HG03575 (cell line): ENCODE measurements around the gene PLCL1.

Experiments used
- ATAC-seq: cut with Tn5 transposase; IDR thresholded peaks from one replicate; pipeline ENCODE4 v1.9.1; 2021; ENCODE audit not compliant: unreplicated experiment, insufficient number of reproducible peaks, low FRiP score; ENCODE audit errors: extremely low read depth

Gene PLCL1

DNA sequence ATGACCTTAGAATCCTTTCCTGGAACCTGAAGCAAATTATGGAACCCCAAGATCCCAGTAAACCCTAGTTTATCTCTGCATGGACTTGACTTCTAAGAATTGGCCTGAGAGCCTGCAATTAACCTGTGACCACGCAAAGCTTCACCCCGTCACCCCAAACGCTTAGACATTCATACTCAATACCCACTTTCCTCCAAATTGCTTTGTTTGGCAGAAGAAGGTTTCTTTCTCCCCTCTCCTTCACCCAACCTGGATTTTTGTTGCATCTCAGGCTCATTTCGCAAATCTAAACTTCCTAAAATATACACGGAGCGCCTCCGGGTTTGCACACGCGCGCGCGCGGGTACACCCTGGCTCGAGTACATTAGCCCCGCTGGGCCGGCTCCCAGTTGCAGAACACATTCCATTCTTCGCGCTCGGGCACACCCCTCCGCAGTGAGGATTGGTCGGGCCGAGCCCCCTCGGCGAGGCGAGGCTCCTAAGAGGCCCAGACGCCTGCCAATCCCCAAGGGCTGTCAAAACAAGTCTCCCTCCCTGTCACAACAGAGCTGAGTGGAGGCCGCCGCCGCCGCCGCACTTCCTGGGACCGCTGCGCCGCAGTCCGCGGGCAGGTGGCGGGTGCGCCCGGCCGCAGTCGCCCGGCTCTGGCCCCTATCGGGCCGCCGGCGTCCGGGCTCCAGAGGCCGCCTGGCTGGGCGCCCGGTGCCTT is at the start of gene PLCL1:
Gene PLCL1 (plus strand): TSS at position 545 of the 709 bp plus-strand sequence.
- peak; percentile 96 for ATAC-seq

DNA sequence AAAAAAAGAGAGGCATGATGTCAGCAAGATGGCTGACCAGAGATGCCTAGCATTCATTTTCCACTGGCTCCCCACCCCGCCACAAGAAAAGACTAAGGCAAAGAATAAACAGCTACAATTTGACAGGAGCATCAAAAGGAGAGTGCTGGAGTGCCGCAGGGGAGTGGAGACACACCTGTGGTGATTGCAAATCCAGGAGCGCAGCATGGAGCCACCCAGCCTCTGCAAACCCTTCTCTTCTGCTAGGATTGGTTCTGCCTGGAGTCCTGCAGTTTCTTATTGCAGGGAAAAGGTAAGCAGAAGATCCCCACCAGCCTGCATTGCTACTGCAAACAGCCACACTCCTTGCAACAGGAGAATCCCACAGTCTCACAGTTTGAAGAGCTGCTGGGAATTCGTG is 45.4 kb upstream of the PLCL1 start:
- ATAC-seq, result no peak

DNA sequence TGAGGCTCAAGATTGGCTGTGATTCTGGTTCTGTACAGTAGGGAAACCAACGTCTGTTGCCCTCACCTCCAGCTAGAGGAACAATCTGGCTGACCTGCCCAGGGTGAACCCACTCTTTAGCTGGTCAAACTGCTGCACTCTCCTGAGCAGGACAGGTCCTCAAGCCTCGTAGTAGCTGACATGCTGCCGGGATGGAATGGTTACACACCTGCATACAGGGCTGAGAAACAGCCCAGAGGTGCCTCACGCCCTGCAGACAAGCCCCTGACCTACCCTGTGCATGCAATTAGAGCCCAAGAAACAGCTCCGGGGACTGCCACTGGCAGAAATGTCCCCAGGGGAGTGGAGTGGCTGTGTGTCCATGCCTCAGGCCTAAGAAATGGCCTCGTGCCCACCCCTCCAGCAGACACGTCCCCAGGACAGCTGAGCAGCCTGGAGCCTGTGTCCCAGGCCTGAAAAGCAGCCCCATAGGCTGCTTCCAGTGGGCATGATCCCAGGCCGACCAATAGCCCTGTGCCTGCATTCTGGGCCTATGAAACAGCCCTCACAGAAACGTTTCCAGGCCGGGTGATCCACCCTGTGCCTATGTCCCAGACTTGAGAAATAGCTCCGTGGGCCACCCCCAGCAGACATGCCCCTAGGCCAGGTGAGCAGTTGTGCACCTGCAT is 44.6 kb upstream of the PLCL1 start:
- ATAC-seq, result no peak

DNA sequence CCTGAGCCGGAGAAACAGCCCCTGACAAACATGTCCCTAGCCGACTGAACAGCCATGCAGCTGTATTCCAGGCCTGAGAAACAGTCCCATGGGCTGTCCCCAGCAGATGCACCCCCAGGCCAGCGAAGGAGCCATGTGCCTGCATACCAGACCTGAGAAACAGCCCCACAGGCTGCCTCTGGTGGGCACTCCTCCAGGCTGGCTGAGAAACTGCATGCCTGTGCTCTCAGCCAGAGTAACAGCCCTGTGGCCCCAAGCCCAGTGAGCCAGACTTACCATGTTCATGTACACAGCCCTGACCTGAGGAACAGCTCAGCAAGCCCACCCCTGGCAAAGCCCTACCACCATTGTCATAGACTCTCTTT is 44.1 kb upstream of the PLCL1 start:
- ATAC-seq, result no peak

DNA sequence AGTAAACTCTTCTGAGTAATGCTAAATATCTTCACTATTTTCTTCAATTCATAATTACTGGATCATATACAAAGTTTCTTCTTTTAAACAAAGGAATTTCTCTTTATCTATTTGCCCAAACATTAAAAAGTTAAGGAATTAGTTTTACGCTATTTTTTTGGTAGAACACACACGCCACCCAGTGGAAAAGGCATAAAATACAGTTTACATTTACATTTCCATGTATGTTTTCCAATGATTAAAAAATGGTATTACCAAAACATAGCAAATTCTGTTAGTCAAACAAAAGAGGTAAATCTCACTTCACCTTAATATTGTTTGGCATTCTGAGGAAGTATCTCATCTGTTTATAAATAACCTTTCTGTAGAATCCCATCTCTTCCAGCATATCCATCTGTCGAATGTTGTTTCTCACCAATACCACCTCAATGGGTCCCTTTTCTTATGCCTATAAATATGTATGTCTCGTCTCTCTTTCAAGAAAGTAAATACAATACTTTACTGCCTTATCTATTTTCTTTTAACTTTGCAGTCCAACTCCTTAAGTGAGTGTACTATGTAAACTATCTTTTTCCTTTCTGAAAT is 26.5 kb upstream of the PLCL1 start:
- no peak for ATAC-seq

DNA sequence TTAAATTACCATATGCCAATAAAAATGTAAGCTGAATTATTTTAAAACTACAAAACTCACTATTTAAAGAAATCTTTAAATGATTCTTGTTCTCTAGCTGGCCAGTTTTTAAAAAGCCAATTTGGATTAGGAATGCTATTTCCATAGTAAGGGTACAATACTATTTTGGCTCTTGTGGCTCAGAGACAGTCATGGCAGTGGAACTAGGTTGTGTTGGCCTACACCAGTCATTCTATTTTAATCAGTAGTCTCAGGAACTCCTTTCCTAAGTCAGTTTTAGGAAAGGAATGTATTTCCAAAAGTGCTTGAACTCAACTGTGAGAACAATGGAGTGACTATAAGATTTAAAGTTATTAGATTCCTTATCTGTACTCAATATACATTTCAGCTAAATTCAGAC is 25.1 kb upstream of the PLCL1 start:
- no peak for ATAC-seq

DNA sequence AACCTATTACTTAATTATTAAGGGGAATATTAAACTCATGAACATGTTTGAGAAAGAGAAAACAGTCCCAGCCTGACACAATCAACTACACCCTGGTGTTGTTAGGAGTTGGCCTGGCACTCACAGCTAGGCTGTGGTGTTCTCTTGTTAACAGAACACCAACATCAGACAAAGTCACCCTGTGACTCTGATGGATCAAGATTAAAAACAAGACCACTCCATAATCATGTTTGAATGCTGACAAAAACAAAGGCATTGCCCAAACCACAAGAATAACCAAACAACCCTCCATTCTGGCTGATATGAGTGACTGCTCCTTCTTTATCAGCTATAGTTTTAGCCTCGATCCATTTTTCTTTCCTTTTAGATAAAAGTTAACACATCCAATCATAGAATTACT is 22.3 kb upstream of the PLCL1 start:
- ATAC-seq, result no peak

DNA sequence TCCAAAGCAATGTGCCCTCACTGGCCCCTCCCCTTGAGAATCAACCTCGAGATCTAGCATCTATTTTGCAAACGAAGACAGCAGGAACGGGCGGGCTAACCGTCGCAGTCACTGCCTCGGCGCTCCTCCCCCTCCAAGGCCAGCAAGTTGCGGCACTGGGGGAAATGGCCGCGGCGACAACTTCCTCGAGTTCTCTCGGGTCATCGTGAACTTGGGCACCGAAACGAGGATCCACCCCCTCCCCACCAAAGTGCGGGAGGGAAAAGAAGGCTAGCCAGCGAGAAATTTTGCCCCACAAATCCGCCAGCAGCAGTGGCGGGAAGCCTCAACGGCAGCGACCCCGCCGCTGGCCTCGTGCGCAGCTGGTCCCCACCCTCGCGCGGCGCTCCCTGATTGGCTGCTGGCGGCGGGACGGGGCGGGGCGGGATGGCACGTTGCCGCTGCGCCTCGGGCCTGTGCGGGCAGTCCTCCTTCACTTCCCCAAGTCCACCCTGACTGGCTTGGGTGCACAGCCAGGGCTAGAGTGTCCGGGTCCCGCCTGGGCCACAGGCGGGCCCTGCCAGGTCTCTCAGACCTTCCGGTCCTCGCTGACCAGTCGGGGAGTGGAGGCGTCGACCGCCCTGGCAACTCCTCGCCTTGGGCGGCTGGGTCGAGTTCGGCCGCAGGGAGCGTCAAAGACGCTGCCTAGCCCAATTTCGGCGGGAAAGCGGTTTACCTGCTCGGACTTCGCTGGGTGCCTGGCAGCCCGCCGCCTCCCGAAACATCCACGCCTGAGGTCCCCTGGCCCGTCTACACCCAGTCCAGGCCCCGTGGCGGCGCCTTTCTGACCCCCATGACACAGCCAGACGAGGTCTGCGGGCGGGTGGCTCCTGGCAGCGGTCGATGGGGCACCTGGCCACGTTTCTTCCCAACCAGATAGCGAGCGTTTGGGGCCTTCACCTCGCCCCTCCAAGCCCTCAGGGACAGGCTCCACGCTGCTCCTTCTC is 19.1 kb upstream of the PLCL1 start, which contains the start of gene BOLL:
Gene BOLL (minus strand): TSS at position 364 of the 986 bp plus-strand sequence. CDS start 3,469 bp downstream, outside the sequence.
- ATAC-seq, result no peak

DNA sequence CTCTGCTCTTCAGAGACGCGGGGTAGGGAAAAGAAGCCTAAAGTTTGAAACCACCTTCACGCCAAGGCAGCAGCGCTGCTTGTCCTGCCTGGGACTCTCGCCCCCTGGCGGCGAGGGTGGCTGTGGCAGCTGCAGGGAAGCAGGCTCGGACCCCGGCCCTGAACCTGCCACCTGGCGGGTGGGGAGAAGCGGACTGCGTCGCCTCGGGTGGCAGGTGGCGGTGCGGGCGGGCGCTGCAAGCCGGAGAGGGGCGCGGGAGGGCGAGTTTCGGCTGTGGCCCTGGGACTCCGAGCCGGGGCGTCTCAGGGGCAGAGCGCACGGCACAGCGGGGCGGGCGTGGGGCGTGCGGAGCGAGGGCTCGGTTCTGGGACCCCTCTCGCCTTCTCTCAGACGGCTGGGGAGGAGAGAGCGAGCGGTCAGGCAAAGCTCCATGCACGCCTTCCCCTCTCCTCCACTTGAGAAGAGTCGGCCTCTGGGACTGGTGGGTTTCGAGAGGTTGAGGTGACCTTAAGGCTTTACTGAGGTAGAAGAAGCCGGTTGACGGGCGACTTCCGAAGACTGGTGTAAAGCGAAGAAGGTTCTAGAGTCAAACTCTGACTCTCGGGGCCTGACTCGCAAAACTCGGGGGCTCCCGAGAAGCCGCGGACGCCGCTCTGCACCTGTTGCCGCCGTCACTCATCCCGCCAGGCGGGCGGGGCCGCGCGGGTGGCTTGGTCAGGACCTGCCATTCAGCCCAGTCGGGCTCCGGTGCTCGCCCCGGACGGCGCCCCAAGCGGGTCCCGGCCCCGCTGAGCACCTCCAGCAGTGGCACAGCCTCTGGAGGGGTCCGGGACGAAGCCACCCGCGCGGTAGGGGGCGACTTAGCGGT is 18.1 kb upstream of the PLCL1 start:
- ATAC-seq, result no peak

DNA sequence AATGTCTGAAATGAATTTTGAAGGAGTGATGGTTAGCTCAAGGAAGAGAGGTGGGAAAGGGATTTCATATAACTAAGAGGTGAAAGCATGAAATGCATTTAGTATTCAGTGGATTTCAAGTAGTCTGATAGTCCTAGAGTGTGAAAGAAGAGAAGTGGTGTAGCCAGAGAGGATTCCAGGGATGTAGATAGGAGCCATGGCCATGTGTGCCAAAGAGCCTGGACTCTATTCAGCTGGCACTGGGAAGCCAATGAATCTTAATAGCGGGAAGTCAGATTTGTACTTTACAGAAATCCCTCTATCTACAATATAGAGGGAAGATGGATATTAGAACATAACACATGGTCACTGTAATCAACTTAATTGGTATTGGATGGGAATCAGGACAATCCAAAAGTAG is 10.9 kb upstream of the PLCL1 start:
- ATAC-seq, result no peak

DNA sequence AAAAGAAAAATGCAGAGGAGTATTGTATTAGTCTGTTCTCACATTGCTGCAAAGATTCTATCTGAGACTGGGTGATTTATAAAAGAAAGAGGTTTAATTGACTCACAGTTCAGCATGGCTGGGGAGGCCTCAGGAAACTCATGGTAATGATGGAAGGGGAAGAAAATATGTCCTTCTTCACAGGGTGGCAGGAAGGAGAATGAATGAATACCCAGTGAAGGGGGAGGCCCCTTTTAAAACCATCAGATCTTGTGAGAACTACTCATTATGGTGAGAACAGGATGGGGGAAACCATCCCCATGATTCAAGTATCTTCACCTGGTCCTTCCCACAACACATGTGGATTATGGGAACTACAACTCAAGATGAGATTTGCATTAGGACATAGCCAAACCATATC is 9.1 kb upstream of the PLCL1 start:
- ATAC-seq, result no peak

DNA sequence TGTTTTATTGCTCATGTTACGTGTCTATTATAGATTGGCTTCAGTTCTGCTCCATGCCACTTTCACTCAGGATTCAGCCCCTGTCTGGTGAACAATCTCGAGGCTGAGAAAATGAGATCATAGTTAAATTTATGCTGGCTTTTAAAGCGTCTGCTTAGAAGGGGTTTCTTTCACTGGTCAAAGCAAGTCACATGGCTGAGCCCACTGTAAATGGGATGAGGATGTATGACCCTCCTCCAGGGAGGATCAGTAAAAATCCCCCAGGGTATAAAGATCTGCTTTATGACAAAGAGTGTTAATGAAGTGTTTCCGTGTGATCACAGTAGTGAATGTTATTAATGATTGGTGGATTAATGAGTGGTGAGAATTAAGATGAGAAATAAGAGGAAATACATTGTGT is 6.2 kb upstream of the PLCL1 start:
- ATAC-seq, result no peak

DNA sequence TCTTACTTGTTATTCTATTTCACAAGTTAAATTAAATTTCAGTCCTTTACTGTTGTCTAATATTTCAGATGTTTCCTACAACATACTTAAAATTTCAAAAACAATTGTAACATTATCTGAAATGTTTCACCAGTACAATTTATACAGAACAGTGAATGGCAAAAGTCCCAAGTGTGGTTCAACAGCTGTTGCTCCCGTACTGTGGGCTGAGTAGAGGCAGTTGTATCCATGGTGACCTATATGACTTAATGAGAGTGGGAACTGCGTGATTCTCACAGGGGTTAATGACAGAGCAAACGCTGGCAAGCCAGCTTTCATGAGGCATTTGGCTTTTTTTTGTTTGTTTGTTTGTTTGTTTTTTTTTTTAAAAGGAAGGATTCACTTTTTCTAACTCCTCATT is 5.3 kb upstream of the PLCL1 start:
- no peak for ATAC-seq

DNA sequence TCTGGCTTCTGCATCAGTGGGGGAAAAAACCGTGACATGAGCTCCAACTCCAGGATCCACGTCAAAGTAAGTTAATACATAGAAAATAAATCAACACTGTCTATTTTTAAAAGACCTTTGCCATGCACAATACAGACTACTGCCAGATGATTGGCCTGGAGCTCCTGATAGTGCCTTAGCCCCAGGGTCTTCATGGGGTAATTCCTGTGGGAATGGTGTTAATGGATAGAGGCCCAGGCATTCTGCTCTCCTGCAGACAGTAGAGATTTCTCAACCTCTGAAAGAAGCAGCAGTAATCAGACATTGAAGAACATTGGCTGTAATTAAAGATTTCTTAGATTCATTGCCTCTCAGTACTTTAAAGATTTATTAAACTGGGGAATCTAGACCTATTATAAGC is 4.3 kb upstream of the PLCL1 start:
- no peak for ATAC-seq

DNA sequence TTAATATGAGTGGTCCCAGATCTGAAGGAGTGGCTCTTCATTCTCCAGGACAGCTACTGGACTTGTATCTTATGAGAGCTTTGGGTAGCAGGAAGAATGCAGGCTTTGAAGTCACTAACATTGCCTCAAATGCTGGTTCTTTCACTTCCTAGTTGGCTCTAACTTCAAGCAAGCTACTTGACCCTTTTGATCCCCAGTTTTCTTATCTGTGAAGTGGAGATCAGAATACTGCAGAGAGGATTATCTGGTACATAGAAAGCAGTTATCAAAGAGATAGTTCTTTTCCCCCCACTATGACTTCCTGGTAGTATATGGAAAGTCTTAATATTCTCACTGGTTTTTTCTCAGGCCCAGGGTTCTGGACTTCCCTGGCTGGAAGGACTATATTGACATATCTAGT is 3.4 kb upstream of the PLCL1 start:
- ATAC-seq, result no peak

DNA sequence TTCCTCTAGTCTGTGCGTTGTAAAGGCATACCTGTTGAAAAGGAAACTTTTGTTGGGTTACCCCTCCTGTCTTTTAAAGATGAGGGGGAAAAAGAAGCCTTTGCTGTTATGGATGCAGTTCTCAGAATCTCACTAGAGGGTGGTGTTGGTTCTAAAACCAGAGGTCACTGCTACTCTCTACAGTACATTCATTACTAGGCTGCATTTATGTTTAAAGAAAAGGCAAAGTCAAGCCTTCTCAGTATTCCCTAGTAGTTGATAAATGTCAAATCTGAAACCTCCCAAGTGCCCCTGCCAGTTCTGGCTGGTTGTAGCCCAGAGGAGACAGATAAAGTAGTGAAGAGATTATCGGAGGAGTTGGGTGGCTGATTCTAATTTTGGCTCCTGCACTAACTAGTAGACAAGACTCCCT is 1.4 kb upstream of the PLCL1 start:
- ATAC-seq, result no peak

DNA sequence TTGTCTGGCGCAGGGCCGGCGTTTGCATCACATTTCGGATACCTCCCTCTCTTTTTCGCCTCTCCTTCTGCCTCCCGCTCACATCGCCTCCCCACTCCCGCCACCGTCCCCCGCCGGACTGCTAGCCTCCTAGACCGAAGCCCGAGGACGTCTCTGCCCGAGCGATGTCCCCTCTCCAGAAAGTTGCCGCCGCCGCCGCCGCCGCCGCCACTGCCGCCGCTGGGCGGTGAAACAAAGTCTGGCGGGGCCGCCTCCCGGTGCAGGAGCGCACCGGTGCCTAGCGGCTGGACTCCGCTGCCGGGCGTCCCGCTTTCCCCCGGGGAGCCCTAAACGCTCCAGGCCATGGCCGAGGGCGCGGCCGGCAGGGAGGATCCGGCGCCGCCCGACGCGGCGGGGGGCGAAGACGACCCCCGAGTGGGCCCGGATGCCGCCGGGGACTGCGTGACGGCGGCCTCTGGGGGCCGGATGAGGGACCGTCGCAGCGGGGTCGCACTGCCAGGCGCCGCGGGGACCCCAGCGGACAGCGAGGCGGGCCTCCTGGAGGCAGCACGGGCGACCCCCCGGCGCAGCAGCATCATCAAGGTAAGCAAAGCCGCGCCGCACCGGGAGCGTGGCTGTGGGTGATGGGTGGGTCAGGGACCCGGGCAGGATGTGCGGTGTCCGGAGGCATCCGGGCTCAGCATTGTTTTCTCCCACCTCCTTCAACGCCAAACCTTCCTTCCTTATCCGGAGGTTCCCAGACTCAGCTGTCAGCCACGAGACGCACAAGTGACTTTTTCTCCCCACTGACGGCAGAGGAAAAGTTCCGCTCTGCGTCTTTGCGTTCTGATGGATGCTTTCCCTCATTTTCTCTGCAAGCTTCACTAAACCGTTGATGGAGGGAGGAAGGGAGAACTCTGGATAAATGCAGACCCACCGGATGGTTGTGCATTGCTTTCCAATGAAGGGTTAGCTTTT is 643 bp downstream of the PLCL1 start:
- ATAC-seq, result no peak
